IMR-90 (cell line): ENCODE results near the gene COL15A1. TPM values are rescaled to one million over a fixed set of nuclear protein-coding genes. Genes with fewer than 3 reads are reported as not detected.

ENCODE experiments used
- ATAC-seq: fragments of 200-7000 bp; cut with Tn5 transposase; 2 replicates; pipeline ENCODE4 v1.9.1; 2020; ENCODE audit warnings: low read depth, mild to moderate bottlenecking, moderate library complexity
- BruUV-seq: library from RNA; stranded (reverse); fragments of 400-500 nt; replicated peaks from 2 replicates; lab custom pipeline; 2021; lab: Mats Ljungman, UMichigan
- CTCF ChIA-PET: fragments of 300-600 bp; formaldehyde crosslinking; extraction: SDS; loops from one replicate; lab custom pipeline; 2021; ENCODE audit warnings: antibody characterized with exemption; lab: Yijun Ruan, JAX
- POLR2A ChIA-PET: fragments of 300-600 bp; sonication (Branson Sonifier 250); formaldehyde crosslinking; loops from one replicate; lab custom pipeline; 2022; ENCODE audit warnings: antibody characterized with exemption; ENCODE audit not compliant: unreplicated experiment; lab: Charles Lee
- DNase-seq: peaks from one replicate; pipeline ENCODE4 v3.0.0; 2013
- H2AFZ ChIP-seq: replicated peaks from 2 replicates; pipeline ENCODE3; 2013; ENCODE audit warnings: low read length, mild to moderate bottlenecking; ENCODE audit not compliant: poor library complexity
- H2AK5ac ChIP-seq: 2 replicates; pipeline ENCODE4 v1.6.1; 2013; ENCODE audit warnings: low read depth, low read length, inconsistent platforms
- H2AK9ac ChIP-seq: replicated peaks from 2 replicates; pipeline ENCODE3; 2013; ENCODE audit warnings: mild to moderate bottlenecking, low read depth, low read length, moderate library complexity; ENCODE audit not compliant: poor library complexity
- H2BK120ac ChIP-seq: 2 replicates; pipeline ENCODE4 v1.6.1; 2013; ENCODE audit warnings: low read depth, low read length, inconsistent platforms
- H2BK15ac ChIP-seq: 3 replicates; pipeline ENCODE4 v1.6.1; 2013; ENCODE audit warnings: low read depth, low read length, inconsistent platforms
- H2BK20ac ChIP-seq: 2 replicates; pipeline ENCODE4 v1.6.1; 2013; ENCODE audit warnings: low read depth, mild to moderate bottlenecking, inconsistent platforms, low read length, moderate library complexity
- H2BK5ac ChIP-seq: 2 replicates; pipeline ENCODE4 v1.6.1; 2013; ENCODE audit warnings: mild to moderate bottlenecking, low read depth, low read length, inconsistent platforms; ENCODE audit not compliant: poor library complexity, severe bottlenecking
- H3K14ac ChIP-seq: replicated peaks from 2 replicates; pipeline ENCODE4 v1.6.1; 2013; ENCODE audit warnings: low read depth, low read length, inconsistent platforms
- H3K18ac ChIP-seq: 2 replicates; pipeline ENCODE4 v1.6.1; 2013; ENCODE audit warnings: low read depth, low read length, control low read depth
- H3K23ac ChIP-seq: 2 replicates; pipeline ENCODE4 v1.6.1; 2013; ENCODE audit warnings: low read depth, low read length, inconsistent platforms
- H3K27ac ChIP-seq: 2 replicates; pipeline ENCODE4 v1.5.1; 2013; ENCODE audit warnings: mild to moderate bottlenecking, control low read depth, low read length; ENCODE audit not compliant: insufficient read depth
- H3K27me3 ChIP-seq: 2 replicates; pipeline ENCODE4 v1.6.1; 2013; ENCODE audit warnings: low read length; ENCODE audit not compliant: control insufficient read depth, insufficient read depth
- H3K36me3 ChIP-seq: 2 replicates; pipeline ENCODE4 v1.6.1; 2013; ENCODE audit warnings: low read length, mixed read lengths; ENCODE audit not compliant: control insufficient read depth, insufficient read depth
- H3K4ac ChIP-seq: 2 replicates; pipeline ENCODE4 v1.6.1; 2013; ENCODE audit warnings: low read depth, low read length, inconsistent platforms
- H3K4me1 ChIP-seq: 2 replicates; pipeline ENCODE4 v1.6.1; 2013; ENCODE audit warnings: low read length, mixed read lengths; ENCODE audit not compliant: control insufficient read depth, insufficient read depth
- H3K4me2 ChIP-seq: 2 replicates; pipeline ENCODE4 v1.6.1; 2013; ENCODE audit warnings: low read depth, mild to moderate bottlenecking, control low read depth, low read length, moderate library complexity
- H3K4me3 ChIP-seq: 2 replicates; pipeline ENCODE4 v1.5.1; 2013; ENCODE audit warnings: low read depth, mild to moderate bottlenecking, control low read depth, low read length, moderate library complexity; ENCODE audit not compliant: insufficient read depth
- H3K56ac ChIP-seq: 2 replicates; pipeline ENCODE4 v1.6.1; 2013; ENCODE audit warnings: low read length, inconsistent platforms; ENCODE audit not compliant: insufficient read depth; ENCODE audit errors: extremely low read depth
- H3K79me1 ChIP-seq, 2 experiments: 2 replicates each; pipeline ENCODE4 v1.6.1; 2013; ENCODE audit warnings: low read length in 2 of 2, inconsistent platforms in 1 of 2, low read depth in 1 of 2
- H3K9ac ChIP-seq: 2 replicates; pipeline ENCODE4 v1.6.1; 2013; ENCODE audit warnings: low read depth, low read length, control low read depth
- H3K9me1 ChIP-seq: 2 replicates; pipeline ENCODE4 v1.6.1; 2013; ENCODE audit warnings: low read length, inconsistent platforms; ENCODE audit not compliant: insufficient read depth
- H3K9me3 ChIP-seq: 2 replicates; pipeline ENCODE4 v1.6.1; 2013; ENCODE audit warnings: low read length; ENCODE audit not compliant: control insufficient read depth, insufficient read depth
- H4K20me1 ChIP-seq: 2 replicates; pipeline ENCODE4 v1.6.1; 2013; ENCODE audit warnings: low read length, inconsistent platforms; ENCODE audit not compliant: insufficient read depth
- H4K5ac ChIP-seq: 2 replicates; pipeline ENCODE4 v1.6.1; 2013; ENCODE audit warnings: mild to moderate bottlenecking, low read depth, low read length, control low read depth
- H4K8ac ChIP-seq, 2 experiments: 2 replicates each; pipeline ENCODE4 v1.6.1; 2013; ENCODE audit warnings: low read depth in 2 of 2, low read length in 2 of 2, control low read depth in 1 of 2, inconsistent platforms in 1 of 2
- H4K91ac ChIP-seq: 2 replicates; pipeline ENCODE4 v1.6.1; 2013; ENCODE audit warnings: low read depth, low read length, inconsistent platforms; ENCODE audit not compliant: insufficient read depth
- ELK1 ChIP-seq: fragments of 150-350 bp; IDR thresholded peaks from 2 replicates; pipeline ENCODE4 v1.6.1; 2016; ENCODE audit warnings: low read depth, mild to moderate bottlenecking, low read length, moderate library complexity, borderline replicate concordance
- FOS ChIP-seq: fragments of 150-350 bp; IDR thresholded peaks from 2 replicates; pipeline ENCODE4 v1.6.1; 2016; ENCODE audit warnings: low read depth, low read length
- MAFK ChIP-seq: IDR thresholded peaks from 2 replicates; pipeline ENCODE4 v1.6.1; 2012; ENCODE audit warnings: low read depth, low read length, improper control_type of control experiment
- MAZ ChIP-seq: IDR thresholded peaks from 2 replicates; pipeline ENCODE4 v1.6.1; 2012; ENCODE audit warnings: low read depth, mild to moderate bottlenecking, low read length, improper control_type of control experiment, moderate library complexity, borderline replicate concordance
- MXI1 ChIP-seq: IDR thresholded peaks from 2 replicates; pipeline ENCODE4 v1.6.1; 2012; ENCODE audit warnings: low read depth, mild to moderate bottlenecking, low read length, moderate library complexity, borderline replicate concordance
- RCOR1 ChIP-seq: IDR thresholded peaks from 2 replicates; pipeline ENCODE4 v1.6.1; 2012; ENCODE audit warnings: mild to moderate bottlenecking, low read length, improper control_type of control experiment; ENCODE audit not compliant: insufficient replicate concordance
- SMC3 ChIP-seq: fragments of 150-350 bp; IDR thresholded peaks from 2 replicates; pipeline ENCODE4 v1.6.1; 2016; ENCODE audit warnings: low read depth, mild to moderate bottlenecking, antibody characterized with exemption, low read length, moderate library complexity
- WGBS, 2 experiments: methylation state at CpG; one replicate each; pipeline versions ENCODE4 v1.1.5 to v1.1.7; 2013; ENCODE audit warnings: missing lambda C conversion rate in 2 of 2; ENCODE audit not compliant: insufficient read length in 1 of 2; ENCODE audit errors: extremely low coverage in 2 of 2; 5-methylcytosine and 5-hydroxymethylcytosine counted together
- dilution Hi-C: fragments of 300-500 bp; cut with HindIII; formaldehyde crosslinking; loops from one replicate; pipeline ENCODE4 v1.14.3; 2018; ENCODE audit warnings: low sequenced_read_pairs; ENCODE audit not compliant: unreplicated experiment
- in situ Hi-C: fragments of 300-500 bp; cut with MboI; formaldehyde crosslinking; loops from 3 replicates; pipeline ENCODE4 v1.14.3; 2019; ENCODE audit warnings: low sequenced_read_pairs, inconsistent platforms, mixed read lengths
- intact Hi-C: fragments of 100-400 bp; cut with micrococcal nuclease; formaldehyde crosslinking; loops from 2 replicates; pipeline ENCODE4 v1.10.0; 2022
- polyA plus RNA-seq, 3 experiments: library from polyadenylated mRNA; depleted of rRNA; stranded (reverse); fragments of >200 nt; gene quantifications; 2 replicates each; pipeline ENCODE4 v1.2.3, GENCODE V29; 2012; ENCODE audit warnings: low replicate concordance in 1 of 3
- total RNA-seq: library from RNA; depleted of rRNA; stranded (reverse); fragments of >200 nt; gene quantifications from 2 replicates; pipeline ENCODE4 v1.2.3, GENCODE V29; 2012
- TF ChIP-seq, protein P1 (sequence below): fragments of 150-350 bp; IDR thresholded peaks from 2 replicates; pipeline ENCODE4 v1.6.1; 2017; ENCODE audit warnings: mild to moderate bottlenecking, antibody characterized with exemption, low read length, low read depth

Gene COL15A1
- total and polyA plus RNA-seq, 2 of the 4 experiments (the other 2 are of a cell fraction): 2.2 to 3.7 TPM

- Histone ChIP-seq H3K23ac (no peak overlapping the region), H3K79me1 (peaks cover 23 to 65% of the 10 kb centered on the region in 2 experiments), H2BK5ac (no peak overlapping the region), H3K18ac (no peak overlapping the region), H3K27me3 (no peaks in the 10 kb centered on the region), H2BK15ac (no peak overlapping the region), H2BK20ac (no peak overlapping the region), H3K4me1 (peaks cover 16% of the 10 kb centered on the region), H2AK9ac (no peak overlapping the region), H4K8ac (no peak overlapping the region), H4K91ac (no peak overlapping the region), H3K4me3 (no peak overlapping the region), H4K20me1 (peaks cover 79% of the 10 kb centered on the region), H4K5ac (no peak overlapping the region), H2AK5ac (no peak overlapping the region), H2AFZ (no peak overlapping the region), H3K9me3 (no peaks in the 10 kb centered on the region), H3K27ac (no peak overlapping the region), H3K4me2 (peak overlapping the region; percentile 35; the same call in 1 of the 2 replicates), H3K4ac (no peak overlapping the region), H2BK120ac (no peak overlapping the region), H3K36me3 (peaks cover 7% of the 10 kb centered on the region), H3K9ac (no peak overlapping the region), H3K9me1 (peaks cover 13% of the 10 kb centered on the region), H3K56ac (no peak overlapping the region), H3K14ac (no peak overlapping the region)
- intact Hi-C loops: no loop called here
- no TSS peak for BruUV-seq
- dilution Hi-C loops: no loop called here
- ChIA-PET POLR2A (no interaction called here), CTCF (interaction anchor here (0.5 kb wide), 1 partner anchor 20 kb away, joined by 3 read pairs; no protein-coding TSS in a partner anchor)
- in situ Hi-C loops: no loop called here
- WGBS, 2 experiments: no CpG with 5 or more reads among the region's 3 CpGs
- DNase-seq (no peak), ATAC-seq (no peak)
- TF ChIP-seq, protein P1, sequence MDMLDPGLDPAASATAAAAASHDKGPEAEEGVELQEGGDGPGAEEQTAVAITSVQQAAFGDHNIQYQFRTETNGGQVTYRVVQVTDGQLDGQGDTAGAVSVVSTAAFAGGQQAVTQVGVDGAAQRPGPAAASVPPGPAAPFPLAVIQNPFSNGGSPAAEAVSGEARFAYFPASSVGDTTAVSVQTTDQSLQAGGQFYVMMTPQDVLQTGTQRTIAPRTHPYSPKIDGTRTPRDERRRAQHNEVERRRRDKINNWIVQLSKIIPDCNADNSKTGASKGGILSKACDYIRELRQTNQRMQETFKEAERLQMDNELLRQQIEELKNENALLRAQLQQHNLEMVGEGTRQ: no peak
- no peak for TF ChIP-seq FOS
- no peak for TF ChIP-seq MAFK
- no peak for TF ChIP-seq ELK1
- TF ChIP-seq RCOR1: no peak
- no peak for TF ChIP-seq SMC3
- no peak for TF ChIP-seq MAZ
- TF ChIP-seq MXI1: no peak
Measured at GRCh38 chr9:99116003-99116411, 172.3 kb downstream of the COL15A1 start.
